Right renal cortex interstitium (tissue), 3 donors: Measurements from ENCODE around the gene SWAP70. TPM values are rescaled to one million over a fixed set of nuclear protein-coding genes. Genes with fewer than 3 reads are reported as not detected.
"Not testable (repeated sequence)": the region's sequence is repeated elsewhere in the genome, so short reads cannot be mapped to it uniquely, and the experiment has no call there.

Experiments
- DNase-seq, 3 donors: peaks; one replicate each; pipeline ENCODE4 v3.0.0-alpha.2; 2013; ENCODE audit warnings: low read depth in 3 of 3, low spot score in 2 of 3
- polyA plus RNA-seq, 3 donors: library from polyadenylated mRNA; unstranded; fragments of 120-200 nt; gene quantifications; one replicate each; pipeline ENCODE4 v1.2.1, GENCODE V29; 2013; ENCODE audit not compliant: insufficient read length in 3 of 3

SWAP70 gene
- polyA plus RNA-seq, 3 donors = 27.5 to 29.0 (median 28.3) TPM

DNA sequence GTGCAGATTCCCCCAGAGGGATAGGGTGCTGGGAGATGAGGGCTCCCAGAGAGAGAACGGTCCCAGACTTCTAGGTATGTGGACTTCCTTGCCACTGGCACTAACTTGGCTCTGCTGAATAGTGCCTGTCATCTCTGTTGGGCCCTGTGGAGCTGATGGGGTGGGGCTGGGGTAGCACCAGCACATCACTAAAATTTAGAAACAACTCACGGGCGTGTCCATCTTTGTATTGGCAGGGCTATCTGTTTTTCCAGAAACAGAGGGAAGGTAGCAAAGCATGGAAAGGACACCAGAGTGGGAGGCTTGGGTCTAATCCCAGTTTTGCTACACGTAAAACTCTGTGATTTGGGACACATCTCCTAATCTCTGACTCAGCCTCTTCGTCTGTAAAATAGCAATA lies 25.8 kb downstream of the SWAP70 start:
- DNase-seq = no peak

DNA sequence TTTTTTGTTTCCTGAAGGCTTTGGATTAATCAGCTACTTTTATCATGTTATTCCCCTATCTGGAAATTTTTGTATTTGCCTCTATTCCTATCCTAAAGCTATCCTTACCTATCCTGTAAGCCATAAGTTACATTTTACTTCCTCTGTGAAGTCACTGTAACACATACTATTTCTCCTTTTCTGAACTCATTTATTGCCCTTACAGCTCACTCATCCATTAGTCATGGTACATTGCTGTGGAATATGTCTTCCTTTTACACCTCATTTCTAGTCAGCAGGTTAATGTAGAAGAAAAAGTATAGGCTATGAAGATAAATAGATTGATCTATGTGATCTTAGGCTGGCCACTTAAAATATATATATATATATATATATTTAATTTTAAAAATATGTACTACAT lies 28.0 kb downstream of the SWAP70 start:
- DNase-seq = no peak

DNA sequence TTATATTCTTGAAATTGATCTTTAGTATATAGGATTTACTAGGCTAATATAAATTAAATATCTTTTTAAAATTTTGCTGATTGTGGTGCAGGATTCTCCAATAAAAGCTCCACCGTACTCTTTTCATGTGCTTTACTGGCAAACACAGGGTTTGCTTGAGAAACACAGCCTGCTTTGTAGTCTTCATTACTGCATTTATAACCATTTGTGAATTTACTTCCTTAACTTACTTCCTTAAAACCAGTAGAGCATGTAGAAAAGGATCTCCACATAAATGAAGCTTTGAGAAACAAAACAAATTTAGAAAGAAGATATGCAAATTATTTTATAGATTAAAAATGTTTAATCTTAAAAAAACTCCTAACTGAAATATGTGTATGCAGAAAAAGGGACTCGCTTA lies 28.8 kb downstream of the SWAP70 start:
- no peak for DNase-seq

DNA sequence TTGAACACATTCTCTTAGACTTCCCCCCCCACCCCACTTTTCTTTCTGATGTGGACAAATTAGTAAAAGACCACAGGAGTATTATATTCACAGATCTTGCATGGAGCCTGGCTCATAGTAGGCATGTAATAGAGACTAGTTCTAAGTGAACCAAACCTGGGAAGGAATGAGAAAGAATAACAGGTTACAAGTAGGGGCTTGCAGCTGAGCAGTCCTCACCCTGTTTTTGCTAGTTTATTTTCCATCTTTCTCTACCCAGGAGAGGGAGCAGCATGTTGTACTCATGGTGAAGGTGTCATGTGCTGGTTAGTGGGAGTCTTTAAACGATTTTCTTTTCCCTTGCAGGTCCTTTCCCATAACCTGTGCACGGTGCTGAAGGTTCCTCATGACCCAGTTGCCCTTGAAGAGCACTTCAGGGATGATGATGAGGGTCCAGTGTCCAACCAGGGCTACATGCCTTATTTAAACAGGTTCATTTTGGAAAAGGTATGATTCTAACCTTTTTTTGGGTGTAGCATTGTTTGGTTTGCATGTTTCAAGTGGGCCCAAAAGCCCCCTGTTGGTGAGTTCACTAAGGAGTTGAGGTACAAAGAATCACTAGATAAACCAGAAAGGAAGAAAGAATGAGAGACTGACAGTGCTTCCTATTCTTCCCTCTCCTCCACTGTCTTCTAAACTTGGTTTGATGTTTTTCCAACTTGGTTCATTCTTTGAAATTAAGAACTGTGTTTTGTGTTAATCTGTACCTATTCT lies 30.1 kb downstream of the SWAP70 start:
- DNase-seq = no peak

DNA sequence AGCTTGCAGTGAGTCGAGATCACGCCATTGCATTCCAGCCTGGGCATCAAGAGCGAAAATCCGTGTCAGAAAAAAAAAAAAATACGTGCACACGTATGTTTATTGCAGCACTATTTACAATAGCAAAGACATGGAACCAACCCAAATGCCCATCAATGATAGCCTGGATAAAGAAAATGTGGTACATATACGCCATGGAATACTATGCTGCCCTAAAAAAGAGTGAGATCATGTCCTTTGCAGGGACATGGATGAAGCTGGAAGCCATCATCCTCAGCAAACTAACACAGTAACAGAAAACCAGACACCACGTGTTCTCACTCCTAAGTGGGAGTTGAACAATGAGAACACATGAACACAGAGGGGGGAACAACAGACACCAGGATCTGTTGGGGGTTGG lies 31.4 kb downstream of the SWAP70 start:
- DNase-seq = not testable (repeated sequence)

DNA sequence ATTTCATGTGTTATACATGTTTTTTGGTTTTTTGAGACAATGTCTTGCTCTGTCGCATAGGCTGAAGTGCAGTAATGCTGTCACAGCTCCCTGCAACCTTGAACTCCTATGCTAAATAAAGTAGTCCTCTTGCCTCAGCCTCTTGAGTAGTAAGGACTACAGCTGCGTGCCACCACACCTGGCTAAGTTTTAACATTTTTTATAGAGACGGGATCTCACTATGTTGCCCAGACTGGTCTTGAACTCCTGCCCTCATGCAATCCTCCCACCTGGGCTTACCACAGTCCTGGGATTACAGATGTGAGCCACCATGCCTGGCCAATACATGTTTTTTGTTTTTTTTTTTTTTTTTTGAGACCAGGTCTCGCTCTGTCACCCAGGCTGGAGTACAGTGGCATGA lies 33.9 kb downstream of the SWAP70 start:
- no peak for DNase-seq

DNA sequence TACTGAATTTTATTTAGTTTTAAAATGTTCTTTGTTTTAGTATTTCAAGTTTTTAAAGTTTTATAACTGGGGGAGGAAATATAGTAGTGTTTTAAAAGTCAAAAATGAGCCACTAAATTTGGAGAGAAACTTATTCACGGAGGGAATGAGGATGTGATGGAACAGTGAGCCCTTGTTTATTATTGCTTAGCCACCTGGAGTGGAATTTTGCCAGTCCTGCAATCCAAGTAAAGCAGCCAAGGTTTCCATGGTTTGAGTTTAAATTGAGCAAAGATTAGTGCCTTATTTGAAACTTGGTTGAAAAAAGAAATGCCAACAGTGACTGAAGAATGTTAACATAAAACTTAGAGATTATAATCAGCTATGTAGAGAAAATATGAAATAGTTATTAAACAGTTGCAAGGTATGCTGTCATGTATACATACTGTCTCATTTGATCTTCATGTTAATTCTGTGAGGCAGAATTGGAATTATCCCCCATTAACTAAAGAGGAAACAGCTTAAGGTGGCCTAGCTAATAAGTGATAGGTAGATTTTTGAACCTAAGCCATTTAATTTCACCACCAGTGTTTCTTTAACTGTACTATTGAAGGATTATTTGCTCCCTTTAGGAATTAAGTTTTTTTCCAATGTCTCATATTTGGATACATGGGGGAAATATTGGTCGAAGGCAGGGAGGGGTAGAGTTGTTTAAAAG lies 36.4 kb downstream of the SWAP70 start:
- no peak for DNase-seq

DNA sequence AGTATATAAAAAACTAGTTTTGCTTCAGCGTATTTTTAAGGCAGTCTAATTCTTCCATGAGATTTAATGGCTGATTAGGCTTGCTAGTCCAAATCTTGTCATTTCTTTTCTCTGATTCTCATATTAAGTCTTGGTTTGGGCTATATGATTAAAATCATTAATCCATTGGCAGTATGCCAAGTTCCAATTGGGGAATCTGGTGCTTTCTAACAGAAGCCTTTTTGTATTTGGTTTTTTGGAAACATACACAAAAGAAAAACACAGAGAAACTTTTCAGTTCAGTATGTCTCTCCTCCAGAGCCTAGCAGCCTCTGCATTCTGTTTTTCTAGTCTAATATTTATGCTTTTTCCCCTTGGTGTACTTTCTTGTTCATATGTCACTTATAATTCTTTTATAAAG lies 37.9 kb downstream of the SWAP70 start:
- no peak for DNase-seq

DNA sequence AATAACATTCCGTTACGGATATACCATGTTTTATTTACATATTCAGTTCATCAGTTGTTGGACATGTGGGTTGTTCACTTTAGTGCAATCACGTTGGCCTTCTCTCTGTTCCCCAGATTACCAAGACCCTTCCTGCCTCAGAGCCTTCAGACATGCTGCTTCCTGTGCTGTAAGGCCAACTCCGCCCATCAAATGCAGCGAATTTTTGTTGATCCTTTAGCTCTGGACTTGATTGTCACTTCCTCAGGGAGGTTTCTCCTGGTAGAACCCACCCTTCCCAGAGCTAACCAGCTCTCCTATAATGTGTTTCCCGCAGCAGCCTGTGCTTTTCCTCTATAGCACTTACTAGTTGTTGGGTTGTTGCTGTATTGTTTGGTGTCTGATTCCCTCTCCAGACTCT lies 39.4 kb downstream of the SWAP70 start:
- DNase-seq = no peak

DNA sequence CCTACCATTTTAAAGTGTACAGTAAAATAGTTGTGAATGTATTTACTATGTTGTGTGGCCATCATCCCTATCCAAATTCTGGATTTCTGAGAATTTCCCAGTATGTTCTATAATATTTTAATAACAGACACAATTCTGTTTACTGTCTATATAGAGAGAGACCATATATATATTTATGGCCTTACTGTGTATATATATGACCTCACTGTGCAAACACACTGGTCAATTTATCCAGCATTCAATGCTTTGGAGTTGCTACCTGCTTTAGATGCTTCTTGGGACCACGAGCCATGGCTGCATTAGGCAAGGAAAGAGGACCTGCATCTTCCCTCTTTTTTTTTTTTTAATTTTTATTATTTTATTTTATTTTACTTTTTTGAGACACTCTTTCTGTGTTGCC lies 40.2 kb downstream of the SWAP70 start:
- no peak for DNase-seq

DNA sequence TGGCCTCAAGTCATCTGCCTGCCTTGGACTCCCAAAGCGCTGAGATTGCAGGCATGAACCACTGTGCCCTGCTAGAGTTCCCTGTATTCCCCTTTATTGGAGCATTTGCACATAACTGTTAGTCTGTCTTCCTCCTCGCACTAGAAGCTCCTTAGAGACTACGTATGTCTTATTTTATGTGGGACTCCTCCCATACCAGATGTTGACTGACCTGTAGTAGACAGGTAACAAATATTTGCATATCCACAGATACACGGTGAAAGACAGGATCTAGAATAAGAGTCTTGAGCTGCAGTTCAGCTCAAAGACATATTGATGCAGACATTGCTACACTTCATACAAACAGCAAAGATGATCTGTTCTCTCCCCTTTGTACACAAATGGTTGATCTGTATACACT lies 40.7 kb downstream of the SWAP70 start:
- no peak for DNase-seq

DNA sequence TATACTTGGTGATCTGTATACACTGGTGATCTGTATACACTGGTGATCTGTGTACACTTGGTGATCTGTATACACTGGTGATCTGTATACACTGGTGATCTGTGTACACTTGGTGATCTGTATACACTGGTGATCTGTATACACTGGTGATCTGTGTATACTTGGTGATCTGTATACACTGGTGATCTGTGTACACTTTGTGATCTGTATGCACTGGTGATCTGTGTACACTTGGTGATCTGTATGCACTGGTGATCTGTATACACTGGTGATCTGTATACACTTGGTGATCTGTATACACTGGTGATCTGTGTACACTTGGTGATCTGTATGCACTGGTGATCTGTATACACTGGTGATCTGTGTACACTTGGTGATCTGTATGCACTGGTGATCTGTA lies 41.5 kb downstream of the SWAP70 start:
- DNase-seq = not testable (repeated sequence)

DNA sequence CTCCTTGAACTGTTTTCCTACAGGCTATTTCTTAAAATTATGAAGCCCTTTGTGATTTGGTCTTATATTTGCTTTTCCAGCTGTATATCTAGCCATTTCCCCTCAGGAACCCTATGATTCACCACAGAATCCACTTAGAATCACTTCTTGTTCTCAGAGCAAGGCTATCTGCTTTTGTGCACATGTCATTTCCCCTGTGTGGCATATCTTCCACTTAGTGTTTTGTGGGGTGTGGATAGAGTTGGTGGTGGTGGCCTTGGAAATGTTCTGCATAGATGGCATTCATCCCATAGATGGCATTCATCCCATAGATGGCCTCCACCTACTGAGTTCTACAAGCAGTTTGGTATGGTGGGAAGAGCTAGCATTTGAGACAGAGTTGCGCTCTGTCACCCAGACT lies 44.7 kb downstream of the SWAP70 start:
- DNase-seq = no peak

DNA sequence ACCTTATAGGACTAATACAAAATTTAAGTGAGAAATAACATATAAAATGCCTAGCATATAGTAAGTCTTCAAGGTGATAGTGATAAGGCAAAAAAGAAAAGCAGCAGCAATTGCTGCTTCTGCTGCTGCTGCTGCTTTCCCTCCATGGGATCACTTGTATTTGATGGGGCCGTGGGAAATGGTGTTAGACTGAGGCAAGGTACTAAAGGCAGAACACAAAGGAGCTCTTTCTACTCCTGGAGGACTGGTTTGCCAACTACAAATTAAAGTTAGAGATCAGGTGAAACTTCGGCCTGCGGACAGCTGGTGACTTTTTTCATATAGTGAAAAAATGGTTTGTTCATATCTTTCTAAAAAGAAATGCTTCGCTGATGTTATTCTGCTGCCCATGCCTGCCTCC lies 46.3 kb downstream of the SWAP70 start:
- DNase-seq = no peak

DNA sequence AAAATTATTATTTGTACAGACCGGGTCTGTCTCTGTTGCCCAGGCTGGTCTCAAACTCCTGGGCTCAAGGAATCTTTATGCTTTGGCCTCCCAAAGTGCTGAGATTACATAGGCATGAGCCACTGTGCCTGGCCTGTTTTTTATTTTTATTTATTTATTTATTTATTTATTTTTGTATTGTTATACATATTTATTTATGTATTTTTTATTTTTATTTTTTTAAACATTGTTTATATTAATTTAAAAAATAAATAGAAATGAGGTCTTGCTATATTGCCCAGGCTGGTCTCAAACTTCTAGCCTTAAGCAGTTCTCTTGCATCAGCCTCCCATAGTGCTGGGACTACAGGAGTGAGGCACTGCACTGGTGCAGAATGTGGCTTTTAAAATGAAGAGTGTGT lies 47.0 kb downstream of the SWAP70 start:
- DNase-seq = no peak

DNA sequence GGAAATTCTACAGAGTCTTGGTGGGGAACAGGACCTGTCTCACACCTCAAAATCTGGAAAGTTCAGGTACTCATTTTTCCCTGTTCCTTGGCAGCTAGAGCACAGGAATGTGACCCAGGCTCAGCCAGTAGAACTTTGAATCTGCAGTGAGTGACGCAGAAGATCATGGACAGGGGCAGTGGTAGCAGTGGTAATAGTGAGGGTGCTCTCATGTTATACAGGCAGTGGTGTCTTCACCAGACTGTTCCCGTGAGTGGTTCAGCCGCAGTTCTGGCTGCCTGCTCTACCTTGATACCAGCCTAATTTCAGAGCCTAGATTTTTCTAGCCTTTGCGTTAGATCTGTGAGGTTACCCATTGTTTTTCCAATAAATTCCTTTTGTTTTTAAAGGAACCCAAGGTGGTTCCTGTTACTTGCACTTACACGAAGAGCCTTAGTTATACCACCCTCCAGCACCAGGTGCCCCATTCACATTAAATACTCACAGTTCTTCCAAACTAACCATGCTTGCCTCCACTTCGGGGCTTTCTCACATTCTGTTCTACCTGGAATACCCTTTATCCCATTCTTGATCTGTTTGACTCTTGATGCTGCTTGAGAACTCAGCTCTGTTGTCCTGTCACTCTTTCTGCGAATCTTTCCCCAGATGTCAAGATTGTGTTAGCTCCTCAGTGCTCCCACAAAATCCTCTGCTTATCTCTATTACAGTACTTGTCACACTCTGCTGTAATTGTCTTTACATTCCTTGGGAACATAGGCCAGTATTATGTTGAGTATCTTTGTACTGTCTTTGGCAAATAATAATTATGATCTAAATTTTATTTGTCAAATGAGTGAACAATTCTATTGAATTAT lies 47.8 kb downstream of the SWAP70 start:
- no peak for DNase-seq

DNA sequence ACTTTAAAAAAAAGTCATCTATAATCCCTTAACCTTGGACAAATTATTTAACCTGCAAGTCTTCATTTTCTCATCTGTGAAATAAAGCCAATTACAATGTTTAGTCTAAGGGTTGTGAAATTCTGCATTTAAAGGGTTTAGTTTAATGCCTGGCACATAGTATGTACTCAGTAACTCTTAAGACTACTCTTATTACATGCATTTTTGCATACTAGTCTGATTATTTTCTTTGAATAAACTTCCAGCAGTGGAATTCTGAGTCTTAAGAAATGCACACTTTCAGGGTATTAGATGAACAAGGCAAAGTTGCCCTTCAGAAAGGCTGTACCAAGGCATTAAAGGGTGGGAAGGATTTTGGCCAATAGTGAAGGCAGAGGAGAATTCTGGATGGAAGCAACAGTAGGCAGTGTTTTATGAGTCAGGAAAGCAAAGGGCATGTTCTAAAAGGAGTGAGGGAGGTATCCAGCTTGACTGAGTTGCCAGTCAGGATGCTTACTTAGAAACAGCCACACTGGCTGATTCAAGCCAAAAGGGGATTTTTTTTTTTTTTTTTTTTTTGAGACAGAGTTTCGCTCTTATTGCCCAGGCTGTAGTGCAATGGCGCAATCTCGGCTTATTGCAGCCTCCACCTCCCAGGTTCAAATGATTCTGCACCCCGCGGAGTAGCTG lies 50.5 kb downstream of the SWAP70 start:
- no peak for DNase-seq

DNA sequence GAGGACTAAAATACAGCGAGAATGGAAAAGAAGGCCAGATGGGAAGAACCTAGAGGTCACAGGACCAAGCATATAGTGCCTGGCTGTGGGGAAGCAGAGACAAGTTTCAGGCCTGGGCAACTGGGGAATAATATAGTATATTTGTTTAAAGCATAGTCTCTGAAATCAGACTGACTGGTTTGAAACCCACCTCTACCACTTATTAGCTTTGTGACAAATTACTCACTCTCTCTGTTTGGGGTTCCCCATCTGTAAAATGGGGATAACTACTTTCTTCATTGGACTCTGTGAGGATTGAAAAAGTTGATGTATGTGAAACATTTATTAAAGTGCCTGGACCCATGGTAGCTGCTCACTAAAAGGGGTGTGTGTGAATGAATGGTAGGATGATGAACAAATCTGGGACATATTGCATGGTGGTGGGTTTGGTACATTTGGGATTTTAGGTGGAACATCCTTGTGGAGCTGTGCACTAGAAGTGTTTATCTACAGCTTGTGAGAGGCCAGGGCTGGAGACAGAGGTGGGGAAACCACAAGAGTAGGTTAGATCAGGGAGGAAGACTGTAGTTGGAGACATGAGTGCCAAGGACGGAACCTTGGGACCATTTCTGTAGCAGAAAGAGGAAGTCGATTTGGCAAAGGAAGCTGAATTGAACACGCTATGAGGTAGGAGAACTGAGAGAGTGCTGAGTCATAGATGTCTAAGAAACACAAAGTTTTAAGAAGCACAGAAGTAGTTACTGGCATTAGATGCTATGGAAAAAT lies 52.6 kb downstream of the SWAP70 start:
- no peak for DNase-seq

DNA sequence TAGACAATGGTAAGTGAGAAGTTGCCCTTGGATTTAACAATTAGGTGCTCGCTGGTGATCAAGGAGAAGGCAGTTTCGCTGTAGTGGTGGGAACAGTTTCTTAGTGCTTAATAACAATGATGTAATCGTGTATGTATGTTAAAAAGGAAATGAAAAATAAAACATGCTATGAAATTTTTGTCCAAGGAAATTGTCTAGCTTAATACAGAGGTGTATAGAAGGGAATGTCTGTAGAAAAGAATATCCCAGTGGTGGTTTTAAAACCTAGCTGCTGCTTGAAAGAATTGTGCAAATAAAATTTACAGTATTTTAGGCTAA lies 53.1 kb downstream of the SWAP70 start:
- no peak for DNase-seq

DNA sequence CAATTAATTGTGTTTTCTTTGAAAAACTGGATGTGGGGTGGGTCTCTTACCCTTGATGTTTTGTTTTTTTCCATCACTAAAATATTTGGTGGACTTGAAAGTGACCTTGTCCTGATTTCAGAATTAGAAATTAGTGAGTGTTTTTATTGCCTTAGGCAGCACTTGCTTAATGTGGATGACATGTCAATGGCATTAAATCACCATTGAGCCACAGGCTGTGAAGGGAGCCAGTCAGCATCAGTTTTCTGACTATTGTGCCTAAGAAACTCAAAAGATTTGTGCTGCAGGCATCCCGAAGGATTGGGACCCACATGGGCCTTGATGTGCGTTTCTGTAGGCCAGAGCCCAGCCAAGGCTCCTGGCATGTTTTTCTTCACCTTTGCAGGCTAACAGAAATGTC lies 53.8 kb downstream of the SWAP70 start:
- no peak for DNase-seq
